ENCODE measurements around the gene CCDC34. TPM values are rescaled to one million over a fixed set of nuclear protein-coding genes. Genes with fewer than 3 reads are reported as not detected.
"Not testable (repeated sequence)": the region's sequence is repeated elsewhere in the genome, so short reads cannot be mapped to it uniquely, and the experiment has no call there.

The CCDC34 gene
- total and polyA plus RNA-seq, 3 donors from 2014 or later, result 15.2 to 40.9 (median 24.2) TPM

- Histone ChIP-seq H3K27me3 (no peaks in the 10 kb centered on the region), H3K27ac (no peak overlapping the region), H3K4me3 (no peak overlapping the region), H3K4me1 (peaks cover 15% of the 10 kb centered on the region), H3K36me3 (ENCODE audit: low read depth, missing control alignments) (no peaks in the 10 kb centered on the region), H3K9me3 (no peaks in the 10 kb centered on the region)
- intact Hi-C loops (cut with DNase I; ENCODE audit: low total_unique reads), result no loop called here
- WGBS, 2 donors, result 41 to 63% methylated on average over 2 of the region's 2 CpGs
- no peak for DNase-seq
- TF ChIP-seq CTCF (IDR thresholded peaks at IDR 0.05) (no peak), POLR2A (IDR thresholded peaks at IDR 0.05) (no peak)
These were observed 31.0 kb downstream of the CCDC34 start for GRCh38 chr11:27331981-27332380.

- WGBS, 2 donors, result 89 to 94% methylated on average over 1 of the region's 1 CpG
- H3K4me1 ChIP-seq, result peaks cover 15% of the 10 kb centered on the region
- H3K4me3 ChIP-seq, result no peak overlapping the region
- DNase-seq, result no peak
- H3K27me3 ChIP-seq, result no peaks in the 10 kb centered on the region
- H3K27ac ChIP-seq, result no peak overlapping the region
- intact Hi-C loops (cut with DNase I; ENCODE audit: low total_unique reads), result no loop called here
- TF ChIP-seq CTCF (IDR thresholded peaks at IDR 0.05) (no peak), POLR2A (IDR thresholded peaks at IDR 0.05) (no peak)
- no peaks in the 10 kb centered on the region for H3K9me3 ChIP-seq
- no peaks in the 10 kb centered on the region for H3K36me3 ChIP-seq (ENCODE audit: low read depth, missing control alignments)
These were observed 32.3 kb downstream of the CCDC34 start for GRCh38 chr11:27330633-27331270.

GRCh38 chr11:27329867-27330632, 33.0 kb downstream of the CCDC34 start:
- intact Hi-C loops (cut with DNase I; ENCODE audit: low total_unique reads), result no loop called here
- H3K36me3 ChIP-seq (ENCODE audit: low read depth, missing control alignments), result no peaks in the 10 kb centered on the region
- WGBS, 2 donors, result 92 to 93% methylated on average over 4 of the region's 4 CpGs
- no peaks in the 10 kb centered on the region for H3K27me3 ChIP-seq
- no peaks in the 10 kb centered on the region for H3K9me3 ChIP-seq
- DNase-seq, result no peak
- H3K4me3 ChIP-seq, result no peak overlapping the region
- H3K27ac ChIP-seq, result no peak overlapping the region
- no peak for TF ChIP-seq POLR2A (IDR thresholded peaks at IDR 0.05)
- peaks cover 12% of the 10 kb centered on the region for H3K4me1 ChIP-seq

GRCh38 chr11:27328614-27329013, 34.4 kb downstream of the CCDC34 start:
- no peaks in the 10 kb centered on the region for H3K27me3 ChIP-seq
- TF ChIP-seq CTCF (IDR thresholded peaks at IDR 0.05) (no peak), POLR2A (IDR thresholded peaks at IDR 0.05) (no peak)
- WGBS, 2 donors, result 72 to 77% methylated on average over 5 of the region's 5 CpGs
- no peak overlapping the region for H3K4me3 ChIP-seq
- H3K4me1 ChIP-seq, result peaks cover 4% of the 10 kb centered on the region
- no peaks in the 10 kb centered on the region for H3K36me3 ChIP-seq (ENCODE audit: low read depth, missing control alignments)
- no peak overlapping the region for H3K27ac ChIP-seq
- peak; percentile 68 for DNase-seq
- intact Hi-C loops (cut with DNase I; ENCODE audit: low total_unique reads), result no loop called here
- no peaks in the 10 kb centered on the region for H3K9me3 ChIP-seq

GRCh38 chr11:27327064-27327463, 36.0 kb downstream of the CCDC34 start:
- H3K9me3 ChIP-seq; H3K4me3 ChIP-seq; intact Hi-C loops (cut with DNase I; ENCODE audit: low total_unique reads); H3K27ac ChIP-seq; H3K36me3 ChIP-seq (ENCODE audit: low read depth, missing control alignments); H3K4me1 ChIP-seq; DNase-seq; H3K27me3 ChIP-seq: not testable (repeated sequence)
- 96 to 100% methylated on average over 2 of the region's 2 CpGs for WGBS, 2 donors

GRCh38 chr11:27322196-27322595, 40.8 kb downstream of the CCDC34 start:
- intact Hi-C loops (cut with DNase I; ENCODE audit: low total_unique reads); DNase-seq; H3K4me3 ChIP-seq; H3K4me1 ChIP-seq; H3K27ac ChIP-seq; H3K27me3 ChIP-seq; H3K36me3 ChIP-seq (ENCODE audit: low read depth, missing control alignments); H3K9me3 ChIP-seq: not testable (repeated sequence)
- WGBS, 2 donors, result 81 to 94% methylated on average over 3 of the region's 3 CpGs

GRCh38 chr11:27321340-27321739, 41.7 kb downstream of the CCDC34 start:
- DNase-seq; intact Hi-C loops (cut with DNase I; ENCODE audit: low total_unique reads); H3K9me3 ChIP-seq; H3K27me3 ChIP-seq; H3K36me3 ChIP-seq (ENCODE audit: low read depth, missing control alignments); H3K4me3 ChIP-seq; H3K4me1 ChIP-seq; H3K27ac ChIP-seq: not testable (repeated sequence)
- 93 to 97% methylated on average over 10 of the region's 10 CpGs for WGBS, 2 donors

Measured in testis (tissue), 3 donors.